Measurements from ENCODE around the gene PROCA1.

- TF ChIP-seq CTCF (conservative IDR thresholded peaks at IDR 0.05) (no peak), ZFX (IDR thresholded peaks at IDR 0.05) (no peak)
Measured at GRCh38 chr17:28758411-28759121, 46.9 kb upstream of the PROCA1 start.
